Mammary epithelial cell (primary cell): Measurements from ENCODE around the gene CFAP20DC.

Experiments used
- EZH2 ChIP-seq: IDR thresholded peaks from 2 replicates; pipeline ENCODE4 v1.6.1; 2012; ENCODE audit warnings: low read length, inconsistent platforms, borderline replicate concordance
- TF ChIP-seq, protein P1 (sequence below), 2 donors: IDR thresholded peaks in 1 of 2; conservative IDR thresholded peaks in 1 of 2; 2 replicates each; pipeline ENCODE4 v1.5.1; 2011 to 2012; ENCODE audit warnings: inconsistent platforms in 2 of 2, low read length in 2 of 2, mild to moderate bottlenecking in 2 of 2, control low read depth in 1 of 2, low read depth in 1 of 2; ENCODE audit not compliant: insufficient read depth in 1 of 2; ENCODE audit errors: extremely low read depth in 1 of 2

DNA sequence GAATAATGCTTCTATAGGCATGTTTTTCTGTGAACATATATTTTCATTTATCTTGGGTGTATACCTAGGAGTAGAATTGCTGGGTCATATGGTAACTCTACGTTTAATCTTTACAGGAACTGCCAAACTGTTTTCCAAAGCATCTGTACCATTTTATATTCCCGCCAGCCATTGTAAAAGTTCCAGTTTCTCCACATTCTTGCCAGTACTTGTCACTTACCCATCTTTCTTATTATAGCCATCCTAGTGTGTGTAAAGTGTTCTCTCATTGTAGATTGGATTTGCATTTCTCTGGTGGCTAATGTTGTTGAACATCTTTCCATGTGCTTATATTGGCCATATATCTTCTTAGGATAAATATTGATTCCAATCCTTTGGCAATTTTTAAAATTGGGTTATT is 31.2 kb upstream of the CFAP20DC start:
- TF ChIP-seq, protein P1, sequence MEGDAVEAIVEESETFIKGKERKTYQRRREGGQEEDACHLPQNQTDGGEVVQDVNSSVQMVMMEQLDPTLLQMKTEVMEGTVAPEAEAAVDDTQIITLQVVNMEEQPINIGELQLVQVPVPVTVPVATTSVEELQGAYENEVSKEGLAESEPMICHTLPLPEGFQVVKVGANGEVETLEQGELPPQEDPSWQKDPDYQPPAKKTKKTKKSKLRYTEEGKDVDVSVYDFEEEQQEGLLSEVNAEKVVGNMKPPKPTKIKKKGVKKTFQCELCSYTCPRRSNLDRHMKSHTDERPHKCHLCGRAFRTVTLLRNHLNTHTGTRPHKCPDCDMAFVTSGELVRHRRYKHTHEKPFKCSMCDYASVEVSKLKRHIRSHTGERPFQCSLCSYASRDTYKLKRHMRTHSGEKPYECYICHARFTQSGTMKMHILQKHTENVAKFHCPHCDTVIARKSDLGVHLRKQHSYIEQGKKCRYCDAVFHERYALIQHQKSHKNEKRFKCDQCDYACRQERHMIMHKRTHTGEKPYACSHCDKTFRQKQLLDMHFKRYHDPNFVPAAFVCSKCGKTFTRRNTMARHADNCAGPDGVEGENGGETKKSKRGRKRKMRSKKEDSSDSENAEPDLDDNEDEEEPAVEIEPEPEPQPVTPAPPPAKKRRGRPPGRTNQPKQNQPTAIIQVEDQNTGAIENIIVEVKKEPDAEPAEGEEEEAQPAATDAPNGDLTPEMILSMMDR (conservative IDR thresholded peaks at IDR 0.05 in 1 of 2, IDR thresholded peaks at IDR 0.05 in 1 of 2; ENCODE audit: extremely low read depth in 1 of 2, insufficient read depth in 1 of 2, low read depth in 1 of 2, low read length in 2 of 2): no peak
- no peak for TF ChIP-seq EZH2
